ENCODE measurements around the gene DHX35.
A peak's percentile ranks its signal among the peaks of the same experiment; 100 is the strongest.
"Not testable (repeated sequence)": the region's sequence is repeated elsewhere in the genome, so short reads cannot be mapped to it uniquely, and the experiment has no call there.

DHX35 gene

GRCh38 chr20:38941726-38942389, 20.3 kb upstream of the DHX35 start:
- no peak for DNase-seq

GRCh38 chr20:38945012-38945411, 17.1 kb upstream of the DHX35 start:
- DNase-seq: no peak

GRCh38 chr20:38946836-38947235, 15.3 kb upstream of the DHX35 start:
- no peak for DNase-seq

GRCh38 chr20:38947931-38948362, 14.2 kb upstream of the DHX35 start:
- no peak for DNase-seq

- no peak for DNase-seq
These were observed 11.9 kb upstream of the DHX35 start for GRCh38 chr20:38950254-38950653.

- DNase-seq: no peak
These were observed 10.5 kb upstream of the DHX35 start for GRCh38 chr20:38951611-38952010.

- no peak for DNase-seq
These were observed 10.0 kb upstream of the DHX35 start for GRCh38 chr20:38952153-38952552.

- no peak for DNase-seq
These were observed 8.4 kb upstream of the DHX35 start for GRCh38 chr20:38953630-38954340.

- no peak for DNase-seq
These were observed 4.8 kb upstream of the DHX35 start for GRCh38 chr20:38957235-38957876.

GRCh38 chr20:38957915-38958485, 4.1 kb upstream of the DHX35 start:
- no peak for DNase-seq

- DNase-seq: not testable (repeated sequence)
These were observed 1.9 kb upstream of the DHX35 start for GRCh38 chr20:38960187-38960687.

- DNase-seq: no peak
These were observed 557 bp upstream of the DHX35 start for GRCh38 chr20:38961530-38962043.

- no peak for DNase-seq
These were observed 821 bp downstream of the DHX35 start for GRCh38 chr20:38962928-38963401.

GRCh38 chr20:38963745-38964144, 1.6 kb downstream of the DHX35 start:
- no peak for DNase-seq

- DNase-seq: no peak
These were observed 3.1 kb downstream of the DHX35 start for GRCh38 chr20:38965264-38965663.

GRCh38 chr20:38968090-38968489, 5.9 kb downstream of the DHX35 start:
- DNase-seq: no peak

GRCh38 chr20:38969708-38970107, 7.6 kb downstream of the DHX35 start:
- DNase-seq: peak; percentile 38

- DNase-seq: peak; percentile 95
These were observed 8.2 kb downstream of the DHX35 start for GRCh38 chr20:38970302-38970701.

GRCh38 chr20:38973107-38973506, 11.0 kb downstream of the DHX35 start:
- DNase-seq: peak; percentile 13

GRCh38 chr20:38973645-38974044, 11.5 kb downstream of the DHX35 start:
- peak; percentile 87 for DNase-seq

- DNase-seq: no peak
These were observed 13.5 kb downstream of the DHX35 start for GRCh38 chr20:38975539-38976120.

- no peak for DNase-seq
These were observed 17.3 kb downstream of the DHX35 start for GRCh38 chr20:38979434-38979833.

GRCh38 chr20:38979842-38980241, 17.7 kb downstream of the DHX35 start:
- DNase-seq: no peak
